D341Med (cell line): ENCODE results near the gene SERPINH1.

Experiments used
- DNase-seq: peaks from one replicate; pipeline ENCODE4 v3.0.0; 2012; ENCODE audit warnings: low spot score

SERPINH1 gene

GRCh38 chr11:75562048-75562835, at the start of gene SERPINH1:
SERPINH1 (plus strand) TSS chr11:75562253; CDS start chr11:75566350, 4,097 bp downstream.
- peak; percentile 67 for DNase-seq

- no peak for DNase-seq
Observed at GRCh38 chr11:75513250-75513649, 48.8 kb upstream of the SERPINH1 start.

GRCh38 chr11:75514596-75514995, 47.5 kb upstream of the SERPINH1 start:
- no peak for DNase-seq

- DNase-seq: no peak
Observed at GRCh38 chr11:75516140-75516539, 45.9 kb upstream of the SERPINH1 start.

- DNase-seq: no peak
Observed at GRCh38 chr11:75516886-75517285, 45.2 kb upstream of the SERPINH1 start.

- DNase-seq: no peak
Observed at GRCh38 chr11:75518204-75518549, 43.9 kb upstream of the SERPINH1 start.

- DNase-seq: no peak
Observed at GRCh38 chr11:75518771-75519653, 43.0 kb upstream of the SERPINH1 start.

GRCh38 chr11:75520688-75521087, 41.4 kb upstream of the SERPINH1 start:
- no peak for DNase-seq

- DNase-seq: no peak
Observed at GRCh38 chr11:75522286-75523044, 39.6 kb upstream of the SERPINH1 start.

GRCh38 chr11:75523189-75523588, 38.9 kb upstream of the SERPINH1 start:
- no peak for DNase-seq

- DNase-seq: no peak
Observed at GRCh38 chr11:75523811-75524664, 38.0 kb upstream of the SERPINH1 start.

GRCh38 chr11:75524665-75525432, 37.2 kb upstream of the SERPINH1 start:
- peak; percentile 54 for DNase-seq

- DNase-seq: peak; percentile 99
Observed at GRCh38 chr11:75525433-75526191, 36.4 kb upstream of the SERPINH1 start, which contains the start of gene GDPD5. GDPD5 (minus strand) TSS chr11:75525941; CDS start chr11:75477735, 48,206 bp downstream.

- DNase-seq: no peak
Observed at GRCh38 chr11:75526192-75526541, 35.9 kb upstream of the SERPINH1 start.

- DNase-seq: no peak
Observed at GRCh38 chr11:75527130-75527529, 34.9 kb upstream of the SERPINH1 start.

GRCh38 chr11:75527938-75528735, 33.9 kb upstream of the SERPINH1 start:
- no peak for DNase-seq

GRCh38 chr11:75530577-75530976, 31.5 kb upstream of the SERPINH1 start:
- DNase-seq: no peak

- DNase-seq: no peak
Observed at GRCh38 chr11:75531325-75531724, 30.7 kb upstream of the SERPINH1 start.
